Karpas-422 (cell line): Measurements from ENCODE around the gene SULT1B1. TPM values are rescaled to one million over a fixed set of nuclear protein-coding genes. Genes with fewer than 3 reads are reported as not detected.

Experiments used
- DNase-seq: peaks from one replicate; pipeline ENCODE4 v3.0.0-alpha.2; 2015
- H2AFZ ChIP-seq: fragments of 200-600 bp; sonication (generic); 2 replicates; pipeline ENCODE4 v1.6.1; 2014; ENCODE audit warnings: antibody characterized with exemption, low read length, mixed read lengths
- H3K27ac ChIP-seq: fragments of 200-600 bp; sonication (generic); 2 replicates; pipeline ENCODE4 v1.5.1; 2014; ENCODE audit warnings: mild to moderate bottlenecking, low read length, moderate library complexity
- H3K27me3 ChIP-seq: fragments of 200-600 bp; sonication (generic); 2 replicates; pipeline ENCODE4 v1.6.1; 2014; ENCODE audit warnings: low read length, mixed read lengths
- H3K36me3 ChIP-seq: fragments of 200-600 bp; sonication (generic); 2 replicates; pipeline ENCODE4 v1.6.1; 2014; ENCODE audit warnings: low read length, mixed read lengths; ENCODE audit not compliant: insufficient read depth
- H3K4me1 ChIP-seq: fragments of 200-600 bp; sonication (generic); 2 replicates; pipeline ENCODE4 v1.6.1; 2014; ENCODE audit warnings: mild to moderate bottlenecking, low read length, mixed read lengths
- H3K4me2 ChIP-seq: fragments of 200-600 bp; sonication (generic); 2 replicates; pipeline ENCODE4 v1.6.1; 2014; ENCODE audit warnings: low read length, low read depth, mild to moderate bottlenecking; ENCODE audit not compliant: poor library complexity, severe bottlenecking
- H3K4me3 ChIP-seq: fragments of 200-600 bp; sonication (generic); 2 replicates; pipeline ENCODE4 v1.5.1; 2014; ENCODE audit warnings: mild to moderate bottlenecking, antibody characterized with exemption, low read length, mixed read lengths
- H3K79me2 ChIP-seq: fragments of 200-600 bp; sonication (generic); 2 replicates; pipeline ENCODE4 v1.6.1; 2014; ENCODE audit warnings: mild to moderate bottlenecking, low read length, mixed read lengths
- H3K9ac ChIP-seq: fragments of 200-600 bp; sonication (generic); 2 replicates; pipeline ENCODE4 v1.6.0; 2014; ENCODE audit warnings: low read length
- H3K9me2 ChIP-seq: fragments of 200-600 bp; sonication (generic), shearing (Covaris generic); replicated peaks from 2 replicates; pipeline ENCODE4 v1.6.0; 2014; ENCODE audit warnings: mild to moderate bottlenecking, low read length, moderate library complexity; ENCODE audit not compliant: insufficient read depth
- H3K9me3 ChIP-seq: fragments of 300-700, 200-600 bp; sonication (generic); 2 replicates; pipeline ENCODE4 v1.6.1; 2014; ENCODE audit warnings: low read length, mixed read lengths
- H4K20me1 ChIP-seq: fragments of 200-600 bp; sonication (generic); 2 replicates; pipeline ENCODE4 v1.6.1; 2014; ENCODE audit warnings: mild to moderate bottlenecking, antibody characterized with exemption, low read length, low read depth; ENCODE audit not compliant: insufficient read depth
- total RNA-seq: library from RNA; depleted of rRNA; stranded (reverse); fragments of >200 nt; shearing (Covaris generic); gene quantifications from 2 replicates; pipeline ENCODE4 v1.2.3, GENCODE V29; 2014; ENCODE audit warnings: low replicate concordance

The SULT1B1 gene
- total RNA-seq, 1 experiment from 2014 or later: not detected

GRCh38 chr4:69727426-69727825 lies 33.0 kb downstream of the SULT1B1 start:
- Histone ChIP-seq H3K9me3 (no peaks in the 10 kb centered on the region), H3K36me3 (no peaks in the 10 kb centered on the region), H4K20me1 (no peaks in the 10 kb centered on the region), H3K4me1 (no peaks in the 10 kb centered on the region), H3K9me2 (no peaks in the 10 kb centered on the region), H3K4me3 (no peak overlapping the region), H3K4me2 (no peak overlapping the region), H3K79me2 (no peaks in the 10 kb centered on the region), H3K27me3 (no peaks in the 10 kb centered on the region), H3K27ac (no peak overlapping the region), H3K9ac (no peak overlapping the region), H2AFZ (no peak overlapping the region)
- no peak for DNase-seq

- no peaks in the 10 kb centered on the region for H3K9me2 ChIP-seq
- H3K4me3 ChIP-seq: no peak overlapping the region
- H3K79me2 ChIP-seq: no peaks in the 10 kb centered on the region
- H3K27me3 ChIP-seq: no peaks in the 10 kb centered on the region
- H2AFZ ChIP-seq: no peak overlapping the region
- no peaks in the 10 kb centered on the region for H3K4me1 ChIP-seq
- no peak overlapping the region for H3K4me2 ChIP-seq
- no peak for DNase-seq
- H3K9me3 ChIP-seq: no peaks in the 10 kb centered on the region
- H3K9ac ChIP-seq: no peak overlapping the region
- H4K20me1 ChIP-seq: no peaks in the 10 kb centered on the region
- no peaks in the 10 kb centered on the region for H3K36me3 ChIP-seq
- no peak overlapping the region for H3K27ac ChIP-seq
These were observed 33.4 kb downstream of the SULT1B1 start for GRCh38 chr4:69726971-69727370.

GRCh38 chr4:69718396-69719271 lies 41.8 kb downstream of the SULT1B1 start:
- Histone ChIP-seq H3K79me2 (no peaks in the 10 kb centered on the region), H3K36me3 (no peaks in the 10 kb centered on the region), H3K4me1 (peaks cover 4% of the 10 kb centered on the region; the same call in 1 of the 2 replicates), H3K9me2 (no peaks in the 10 kb centered on the region), H3K9me3 (no peaks in the 10 kb centered on the region), H2AFZ (no peak overlapping the region), H3K27me3 (no peaks in the 10 kb centered on the region), H3K9ac (no peak overlapping the region), H3K27ac (no peak overlapping the region), H3K4me2 (no peak overlapping the region), H4K20me1 (no peaks in the 10 kb centered on the region), H3K4me3 (no peak overlapping the region)
- DNase-seq: no peak

- no peak overlapping the region for H3K4me3 ChIP-seq
- no peak overlapping the region for H2AFZ ChIP-seq
- H3K9me3 ChIP-seq: no peaks in the 10 kb centered on the region
- no peaks in the 10 kb centered on the region for H3K79me2 ChIP-seq
- DNase-seq: no peak
- peaks cover 4% of the 10 kb centered on the region; the same call in 1 of the 2 replicates for H3K4me1 ChIP-seq
- no peak overlapping the region for H3K9ac ChIP-seq
- no peak overlapping the region for H3K4me2 ChIP-seq
- H3K36me3 ChIP-seq: no peaks in the 10 kb centered on the region
- no peaks in the 10 kb centered on the region for H3K9me2 ChIP-seq
- no peaks in the 10 kb centered on the region for H3K27me3 ChIP-seq
- no peaks in the 10 kb centered on the region for H4K20me1 ChIP-seq
- H3K27ac ChIP-seq: no peak overlapping the region
These were observed 42.6 kb downstream of the SULT1B1 start for GRCh38 chr4:69717778-69718177.

DNA sequence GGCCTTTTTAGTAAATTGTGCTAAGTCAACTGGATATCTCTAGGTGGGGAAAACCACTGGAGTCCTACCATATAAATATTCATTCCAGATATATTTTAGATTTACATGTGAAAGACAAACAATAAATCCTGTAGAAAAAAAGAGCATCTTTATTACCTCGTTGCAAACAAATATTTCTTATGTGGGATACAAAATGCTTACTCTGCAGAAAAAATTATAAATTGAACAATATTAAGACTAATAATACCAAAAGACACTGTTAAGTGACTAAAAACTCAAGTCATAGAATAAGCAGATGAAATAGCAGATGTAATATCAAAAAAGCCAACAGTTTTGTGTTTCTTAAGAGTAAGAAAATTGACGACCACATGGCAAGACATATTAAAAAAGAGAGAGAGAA lies 43.8 kb downstream of the SULT1B1 start:
- H3K36me3 ChIP-seq: no peaks in the 10 kb centered on the region
- no peaks in the 10 kb centered on the region for H3K27me3 ChIP-seq
- H3K9ac ChIP-seq: no peak overlapping the region
- H2AFZ ChIP-seq: no peak overlapping the region
- H3K79me2 ChIP-seq: no peaks in the 10 kb centered on the region
- no peaks in the 10 kb centered on the region for H4K20me1 ChIP-seq
- H3K9me2 ChIP-seq: no peaks in the 10 kb centered on the region
- DNase-seq: no peak
- H3K27ac ChIP-seq: no peak overlapping the region
- H3K4me2 ChIP-seq: no peak overlapping the region
- H3K4me1 ChIP-seq: peaks cover 4% of the 10 kb centered on the region; the same call in 1 of the 2 replicates
- H3K4me3 ChIP-seq: no peak overlapping the region
- H3K9me3 ChIP-seq: no peaks in the 10 kb centered on the region

- Histone ChIP-seq H4K20me1 (no peaks in the 10 kb centered on the region), H3K9me2 (no peaks in the 10 kb centered on the region), H3K4me3 (no peak overlapping the region), H3K9ac (no peak overlapping the region), H3K9me3 (no peaks in the 10 kb centered on the region), H3K27ac (no peak overlapping the region), H3K4me1 (peaks cover 4% of the 10 kb centered on the region; the same call in 1 of the 2 replicates), H3K79me2 (no peaks in the 10 kb centered on the region), H3K4me2 (no peak overlapping the region), H3K36me3 (no peaks in the 10 kb centered on the region), H2AFZ (no peak overlapping the region), H3K27me3 (no peaks in the 10 kb centered on the region)
- no peak for DNase-seq
These were observed 46.3 kb downstream of the SULT1B1 start for GRCh38 chr4:69714086-69714485.

- no peak for DNase-seq
These were observed 46.8 kb downstream of the SULT1B1 start for GRCh38 chr4:69713593-69713992.

DNA sequence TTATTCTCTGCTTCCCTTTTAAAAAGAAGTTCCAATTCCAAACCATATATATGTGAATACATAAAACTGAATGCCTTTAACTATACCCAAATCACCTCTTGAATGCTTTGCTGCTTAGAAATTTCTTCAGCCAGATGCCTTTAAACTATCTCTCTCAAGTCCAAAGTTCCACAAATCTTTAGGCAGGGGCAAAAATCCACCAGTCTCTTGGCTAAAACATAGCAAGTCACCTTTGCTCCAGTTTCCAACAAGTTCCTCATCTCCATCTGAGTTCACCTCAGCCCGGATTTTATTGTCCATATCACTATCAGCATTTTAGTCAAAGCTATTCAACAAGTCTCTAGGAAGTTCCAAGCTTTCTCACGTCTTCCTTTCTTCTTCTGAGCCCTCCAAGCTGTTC lies 49.8 kb downstream of the SULT1B1 start:
- Histone ChIP-seq H3K9me2 (no peaks in the 10 kb centered on the region), H3K9ac (no peak overlapping the region), H2AFZ (no peak overlapping the region), H3K4me2 (no peak overlapping the region), H3K79me2 (no peaks in the 10 kb centered on the region), H3K9me3 (no peaks in the 10 kb centered on the region), H3K27me3 (no peaks in the 10 kb centered on the region), H3K4me1 (no peaks in the 10 kb centered on the region), H3K4me3 (no peak overlapping the region), H3K27ac (no peak overlapping the region), H3K36me3 (no peaks in the 10 kb centered on the region), H4K20me1 (no peaks in the 10 kb centered on the region)
- DNase-seq: no peak

More at GRCh38 chr4:69713593-69713992, 46.8 kb downstream of the SULT1B1 start:
- H3K36me3 ChIP-seq: no peaks in the 10 kb centered on the region
- H3K9me2 ChIP-seq: no peaks in the 10 kb centered on the region
- no peaks in the 10 kb centered on the region for H3K79me2 ChIP-seq
- no peak overlapping the region for H2AFZ ChIP-seq
- no peaks in the 10 kb centered on the region for H3K9me3 ChIP-seq
- no peak overlapping the region for H3K27ac ChIP-seq
- H3K4me3 ChIP-seq: no peak overlapping the region
- no peaks in the 10 kb centered on the region for H3K27me3 ChIP-seq
- no peak overlapping the region for H3K4me2 ChIP-seq
- no peak overlapping the region for H3K9ac ChIP-seq
- H3K4me1 ChIP-seq: peaks cover 4% of the 10 kb centered on the region; the same call in 1 of the 2 replicates
- H4K20me1 ChIP-seq: no peaks in the 10 kb centered on the region
